ENCODE data around the gene CAND2.

CAND2 gene

GRCh38 chr3:12807066-12807465, 10.6 kb downstream of the CAND2 start:
- no peak for DNase-seq (ENCODE audit: low read depth in 2 of 2)

GRCh38 chr3:12807601-12808359, 11.3 kb downstream of the CAND2 start:
- no peak for DNase-seq (ENCODE audit: low read depth in 2 of 2)

GRCh38 chr3:12808587-12808986, 12.1 kb downstream of the CAND2 start:
- no peak for DNase-seq (ENCODE audit: low read depth in 2 of 2)

DNA sequence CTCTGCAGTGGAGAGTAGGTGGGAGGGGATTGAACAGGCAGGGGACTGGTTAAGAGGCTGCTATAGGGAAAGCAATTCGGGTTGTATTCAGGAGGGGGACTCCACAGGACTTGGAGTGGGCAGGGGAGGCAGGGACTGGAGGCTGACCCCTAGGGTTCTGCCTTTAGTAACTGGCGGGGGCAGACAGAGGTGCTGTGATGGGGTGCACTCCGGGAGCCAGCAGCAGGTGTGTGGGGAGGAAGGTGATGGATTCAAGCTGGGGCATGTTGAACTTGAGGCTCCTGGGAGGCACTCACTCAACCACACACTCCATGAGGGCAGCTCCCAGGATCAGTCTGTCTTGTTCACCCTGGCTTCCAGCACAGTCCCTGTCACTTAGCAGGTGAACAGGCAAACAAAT, 12.5 kb downstream of the CAND2 start:
- DNase-seq (ENCODE audit: low read depth in 2 of 2), result no peak

GRCh38 chr3:12809435-12809834, 13.0 kb downstream of the CAND2 start:
- no peak for DNase-seq (ENCODE audit: low read depth in 2 of 2)

DNA sequence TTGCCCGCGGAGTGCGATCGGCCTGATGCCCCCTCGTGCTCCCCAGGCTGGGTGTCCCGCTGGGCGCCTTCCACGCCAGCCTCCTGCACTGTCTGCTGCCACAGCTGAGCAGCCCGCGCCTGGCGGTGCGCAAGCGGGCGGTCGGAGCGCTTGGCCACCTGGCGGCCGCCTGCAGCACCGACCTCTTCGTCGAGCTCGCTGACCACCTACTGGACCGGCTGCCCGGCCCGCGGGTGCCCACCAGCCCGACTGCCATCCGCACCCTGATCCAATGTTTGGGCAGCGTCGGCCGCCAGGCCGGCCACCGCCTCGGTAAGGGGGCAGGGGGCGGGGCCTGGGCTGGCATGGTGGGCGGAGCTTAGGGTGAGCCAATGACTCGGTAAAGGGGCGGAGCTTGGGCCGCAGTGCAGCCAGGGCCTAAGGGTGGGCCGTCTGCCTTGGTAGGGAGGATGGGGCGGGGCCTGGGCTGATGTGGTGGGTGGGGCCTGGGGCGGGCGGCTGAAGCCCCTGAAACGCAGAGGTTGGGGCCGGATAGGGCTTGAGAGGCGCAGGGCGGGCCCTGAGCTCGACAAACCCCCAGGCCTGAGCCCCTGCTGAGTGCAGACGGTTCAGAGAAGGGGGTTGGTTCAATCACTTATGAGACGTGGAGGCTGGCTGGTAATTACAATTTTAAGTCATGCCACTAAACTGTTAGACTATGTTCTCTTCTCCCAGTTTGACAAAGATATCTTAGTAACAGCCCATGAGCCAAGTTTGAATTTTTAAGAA, 13.7 kb downstream of the CAND2 start:
- peak; percentile 86 to 88 for DNase-seq (ENCODE audit: low read depth in 2 of 2)

DNA sequence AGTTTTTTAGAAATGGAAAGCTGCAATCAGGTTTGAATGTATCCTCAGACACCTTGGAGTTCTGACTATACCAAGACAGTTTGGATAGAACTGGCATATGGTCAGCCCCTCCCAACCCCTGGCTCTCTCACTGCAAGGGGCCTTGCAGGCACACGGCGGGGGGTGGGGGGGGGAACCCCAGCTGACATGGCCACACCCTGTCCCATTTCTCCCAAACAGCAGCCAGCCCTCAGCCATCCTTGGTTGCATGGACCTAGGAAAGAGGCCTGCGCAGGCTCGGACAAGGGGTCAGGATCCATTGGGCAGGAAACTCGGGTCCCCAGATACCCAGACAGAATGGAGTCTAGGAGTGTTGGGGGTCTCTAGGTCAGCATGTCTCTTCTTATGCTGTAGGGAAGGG, 14.5 kb downstream of the CAND2 start:
- no peak for DNase-seq (ENCODE audit: low read depth in 2 of 2)

DNA sequence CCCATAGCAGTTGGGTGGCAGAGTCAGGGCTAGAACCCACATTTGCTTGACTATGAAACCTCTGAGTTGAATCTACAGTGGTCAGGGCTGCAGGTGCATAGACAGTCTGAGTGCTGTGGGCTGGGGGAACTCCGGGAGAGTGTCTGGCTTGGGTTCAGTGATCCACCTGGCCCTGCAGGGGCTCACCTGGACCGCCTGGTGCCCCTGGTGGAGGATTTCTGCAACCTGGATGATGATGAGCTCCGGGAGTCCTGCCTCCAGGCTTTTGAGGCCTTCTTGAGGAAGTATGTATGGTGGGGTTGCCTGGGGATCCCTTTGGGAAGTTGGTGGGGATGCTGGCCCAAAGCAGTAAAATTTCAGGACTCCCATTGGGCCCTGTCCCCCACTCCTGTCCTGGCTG, 16.3 kb downstream of the CAND2 start:
- DNase-seq (ENCODE audit: low read depth in 2 of 2), result no peak

DNA sequence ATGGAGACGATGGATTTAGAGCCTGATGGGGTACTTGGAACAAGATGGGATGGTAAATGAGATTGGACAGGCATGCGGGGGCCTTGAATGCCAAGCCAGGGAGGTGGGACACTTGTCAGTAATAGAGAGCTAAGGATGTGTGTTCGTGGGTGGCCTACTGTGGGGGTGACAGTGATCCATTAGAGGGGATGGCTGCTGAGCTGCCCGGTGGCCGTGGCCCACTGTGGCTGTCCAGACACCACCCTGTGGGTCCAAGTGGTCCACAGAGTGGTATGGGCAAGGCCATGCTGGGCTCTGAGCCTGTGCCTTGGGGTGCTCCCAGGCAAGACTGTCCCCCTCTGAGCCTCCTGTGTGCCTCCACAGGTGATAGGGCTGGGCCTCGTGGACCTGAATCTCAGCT, 17.5 kb downstream of the CAND2 start:
- DNase-seq (ENCODE audit: low read depth in 2 of 2), result no peak

DNA sequence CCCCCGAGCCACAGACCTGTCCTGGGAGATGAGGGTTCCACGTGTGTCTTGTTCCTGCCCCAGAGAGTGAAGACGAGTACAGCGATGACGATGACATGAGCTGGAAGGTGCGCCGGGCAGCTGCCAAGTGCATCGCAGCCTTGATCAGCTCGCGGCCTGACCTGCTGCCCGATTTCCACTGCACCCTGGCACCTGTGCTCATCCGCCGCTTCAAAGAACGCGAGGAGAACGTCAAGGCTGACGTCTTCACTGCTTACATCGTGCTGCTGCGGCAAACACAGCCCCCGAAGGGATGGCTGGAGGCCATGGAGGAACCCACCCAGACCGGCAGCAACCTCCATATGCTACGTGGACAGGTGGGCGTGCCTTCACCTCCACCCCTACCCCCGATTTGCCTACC, 18.6 kb downstream of the CAND2 start:
- DNase-seq (ENCODE audit: low read depth in 2 of 2), result no peak

- no peak for DNase-seq (ENCODE audit: low read depth in 2 of 2)
Measured at GRCh38 chr3:12815719-12816118, 19.2 kb downstream of the CAND2 start.

- DNase-seq (ENCODE audit: low read depth in 2 of 2), result no peak
Measured at GRCh38 chr3:12816521-12817342, 20.3 kb downstream of the CAND2 start.

DNA sequence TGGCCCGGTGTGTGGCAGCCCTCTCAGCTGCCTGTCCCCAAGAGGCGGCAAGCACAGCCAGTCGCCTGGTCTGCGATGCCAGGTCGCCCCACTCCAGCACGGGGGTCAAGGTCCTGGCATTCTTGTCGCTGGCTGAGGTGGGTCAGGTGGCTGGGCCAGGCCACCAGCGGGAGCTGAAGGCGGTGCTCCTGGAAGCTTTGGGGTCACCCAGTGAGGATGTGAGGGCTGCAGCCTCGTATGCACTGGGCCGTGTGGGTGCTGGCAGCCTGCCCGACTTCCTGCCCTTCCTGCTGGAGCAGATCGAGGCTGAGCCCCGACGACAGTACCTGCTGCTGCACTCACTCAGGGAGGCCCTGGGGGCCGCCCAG, 20.8 kb downstream of the CAND2 start:
- DNase-seq (ENCODE audit: low read depth in 2 of 2), result no peak

DNA sequence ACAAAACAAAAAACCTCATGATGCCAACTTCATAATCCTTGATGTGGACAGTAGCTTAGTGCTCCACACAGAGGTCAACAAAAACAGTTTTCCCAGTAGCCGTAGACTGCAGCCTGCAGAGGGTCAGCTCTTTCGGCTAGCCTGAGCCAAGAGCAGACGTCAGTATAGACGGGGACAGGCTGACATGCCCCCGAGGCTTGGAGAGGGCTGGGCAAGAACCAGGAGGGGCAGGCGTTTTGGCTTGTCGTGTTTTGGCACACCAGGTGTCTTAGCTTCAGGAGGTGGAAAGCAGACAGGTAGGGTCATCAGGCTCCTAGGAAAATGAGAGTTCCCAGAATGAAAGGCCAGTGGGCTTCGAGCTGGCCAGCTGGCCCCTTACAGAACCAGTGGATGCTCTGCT, 21.8 kb downstream of the CAND2 start:
- no peak for DNase-seq (ENCODE audit: low read depth in 2 of 2)

- no peak for DNase-seq (ENCODE audit: low read depth in 2 of 2)
Measured at GRCh38 chr3:12818773-12819172, 22.3 kb downstream of the CAND2 start.

GRCh38 chr3:12822725-12823373, 26.4 kb downstream of the CAND2 start:
- DNase-seq (ENCODE audit: low read depth in 2 of 2), result no peak

DNA sequence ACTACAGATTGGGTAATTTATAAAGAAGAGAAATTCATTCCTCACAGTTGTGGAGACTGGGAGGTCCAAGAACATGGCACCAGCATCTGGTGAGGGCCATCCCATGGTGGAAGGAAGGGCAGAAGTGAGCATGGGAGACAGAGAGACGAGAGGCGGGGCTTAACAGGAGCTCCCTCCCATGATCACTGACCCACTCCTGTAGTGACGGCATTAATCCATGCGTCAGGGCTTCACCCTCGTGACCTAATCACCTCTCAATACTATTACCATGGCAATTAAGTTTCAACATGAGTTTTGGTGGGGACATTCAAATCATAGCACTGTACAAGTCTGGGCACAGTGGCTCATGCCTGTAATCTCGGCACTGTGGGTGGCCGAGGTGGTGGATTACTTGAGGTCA, 27.8 kb downstream of the CAND2 start:
- DNase-seq (ENCODE audit: low read depth in 2 of 2), result no peak

DNA sequence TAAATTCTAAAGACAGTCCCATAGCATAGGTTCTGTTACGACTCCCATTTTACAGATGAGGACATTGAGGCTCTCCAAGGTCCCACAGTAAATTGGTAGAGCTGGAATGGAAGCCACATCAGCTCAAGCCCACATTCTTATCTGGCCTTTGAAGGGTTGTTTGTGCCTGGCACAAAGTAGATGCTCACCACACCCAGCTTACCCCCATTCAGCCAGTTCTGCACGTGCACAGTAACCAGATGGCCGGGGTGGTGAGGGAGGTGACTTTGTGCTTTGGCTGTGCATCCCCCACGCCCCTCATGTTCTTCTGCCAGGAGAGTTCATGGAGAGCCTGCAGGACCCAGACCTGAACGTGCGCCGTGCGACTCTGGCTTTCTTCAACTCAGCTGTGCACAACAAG, 28.7 kb downstream of the CAND2 start:
- no peak for DNase-seq (ENCODE audit: low read depth in 2 of 2)

GRCh38 chr3:12828751-12829150, 32.3 kb downstream of the CAND2 start:
- no peak for DNase-seq (ENCODE audit: low read depth in 2 of 2)

DNA sequence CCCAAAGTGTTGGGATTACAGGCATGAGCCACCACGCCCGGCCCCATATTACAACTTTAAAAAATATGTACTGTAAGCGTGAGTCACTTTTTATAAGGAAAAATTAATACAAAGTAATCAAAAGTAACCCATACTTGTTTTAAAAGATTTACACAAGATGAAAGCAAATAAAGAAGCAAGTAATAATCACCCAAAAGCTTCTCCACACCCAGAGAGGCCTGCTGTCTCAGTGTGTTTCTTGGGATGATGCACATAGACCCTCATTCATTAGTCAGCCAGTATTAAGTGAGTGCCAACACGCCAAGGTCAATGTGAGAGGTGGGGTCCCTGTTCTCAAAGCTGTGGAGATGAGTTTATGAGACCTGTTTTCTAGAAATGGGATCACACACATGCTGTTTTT, 32.9 kb downstream of the CAND2 start:
- no peak for DNase-seq (ENCODE audit: low read depth in 2 of 2)

GRCh38 chr3:12829886-12830784, 33.7 kb downstream of the CAND2 start:
- no peak for DNase-seq (ENCODE audit: low read depth in 2 of 2)

Measured in stimulated activated CD8-positive, alpha-beta memory T cell treated with anti-CD3 and anti-CD28 coated beads, Interleukin-15, amount 100 ng/mL, for 48 hours (primary cell).